Hepatocyte (in vitro differentiated cells): ENCODE results near the gene COL4A2.

Experiments used
- EZH2 ChIP-seq: fragments of 200-600 bp; sonication (generic); IDR thresholded peaks from 2 replicates; pipeline ENCODE4 v1.6.1; 2016; ENCODE audit warnings: antibody characterized with exemption, mild to moderate bottlenecking, borderline replicate concordance
- EZH2phosphoT487 ChIP-seq: fragments of 200-600 bp; sonication (generic); IDR thresholded peaks from one replicate; pipeline ENCODE4 v1.6.1; 2018; ENCODE audit warnings: antibody characterized with exemption, mild to moderate bottlenecking, low read depth, moderate library complexity; ENCODE audit not compliant: unreplicated experiment, severe bottlenecking

DNA sequence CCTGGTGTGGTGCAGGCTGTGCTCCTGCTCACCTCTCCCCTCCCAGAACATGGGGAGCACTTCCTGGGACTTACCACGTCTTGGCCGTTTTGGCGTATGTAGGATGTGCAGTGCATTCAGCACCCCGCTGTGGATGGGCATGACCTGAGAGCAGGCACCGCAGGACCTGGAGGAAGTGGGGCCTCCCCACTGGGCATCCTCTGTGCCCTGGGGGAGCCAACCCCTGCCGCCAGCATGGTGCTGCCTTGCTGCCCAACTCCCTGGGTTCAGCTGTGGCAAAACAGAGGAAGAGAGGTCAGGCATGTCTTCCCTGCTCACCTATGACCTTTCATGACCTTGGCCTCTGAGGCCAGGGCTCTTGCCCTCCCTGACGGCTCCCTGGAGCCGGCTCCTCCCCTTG, 150.9 kb downstream of the COL4A2 start:
- TF ChIP-seq EZH2 (no peak), EZH2phosphoT487 (no peak)
